Measurements from ENCODE around the gene ABCF2. TPM values are rescaled to one million over a fixed set of nuclear protein-coding genes. Genes with fewer than 3 reads are reported as not detected.

The ABCF2 gene
- total and polyA plus RNA-seq, 10 of the 15 experiments (the other 5 are each of a cell fraction or from before 2014, with no cell fraction given), result 29.3 to 76.3 (median 57.1) TPM

DNA sequence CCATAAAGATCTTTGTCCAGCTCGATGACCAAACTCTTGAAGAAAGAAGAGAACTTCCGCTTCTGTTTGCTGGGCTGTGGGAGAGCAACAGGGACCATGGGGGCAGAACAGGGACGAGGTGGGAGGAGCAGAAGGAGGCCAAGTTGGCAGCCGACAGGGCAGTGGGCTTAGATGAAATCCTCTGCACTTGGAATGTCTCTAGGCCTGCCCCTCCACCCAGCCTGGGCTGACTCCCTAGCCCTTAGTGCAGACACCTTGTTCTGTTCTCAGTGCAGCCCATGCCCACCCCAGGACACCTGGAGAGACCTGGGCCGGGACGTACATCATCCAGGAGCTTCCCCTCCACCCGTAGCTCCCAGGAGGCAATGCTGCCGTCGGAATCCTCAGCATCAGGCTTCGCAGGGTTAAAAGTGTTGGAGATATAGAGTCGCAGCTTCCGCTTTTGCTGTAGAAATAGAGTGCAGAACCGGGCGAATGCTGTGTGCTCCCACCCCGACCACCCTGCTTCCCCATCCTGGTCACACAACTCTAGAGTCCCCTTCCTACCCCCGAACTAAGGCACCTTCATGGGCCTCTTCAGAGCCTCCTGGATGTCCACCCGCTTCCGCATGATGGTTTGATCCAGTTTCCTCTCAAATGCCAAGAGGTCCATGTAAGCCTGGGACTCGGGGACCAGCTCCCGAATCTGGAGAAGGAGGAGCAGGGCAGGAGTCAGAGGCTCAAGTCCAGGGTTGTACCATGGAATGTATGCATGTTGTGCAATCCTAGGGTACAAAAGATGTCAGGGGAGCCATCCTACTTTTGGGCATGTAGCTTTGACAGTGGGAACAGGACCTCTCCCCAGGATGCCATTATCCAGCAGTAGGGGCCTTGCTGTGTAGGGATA lies 15.4 kb upstream of the ABCF2 start (continued):
- TF ChIP-seq, protein P1, sequence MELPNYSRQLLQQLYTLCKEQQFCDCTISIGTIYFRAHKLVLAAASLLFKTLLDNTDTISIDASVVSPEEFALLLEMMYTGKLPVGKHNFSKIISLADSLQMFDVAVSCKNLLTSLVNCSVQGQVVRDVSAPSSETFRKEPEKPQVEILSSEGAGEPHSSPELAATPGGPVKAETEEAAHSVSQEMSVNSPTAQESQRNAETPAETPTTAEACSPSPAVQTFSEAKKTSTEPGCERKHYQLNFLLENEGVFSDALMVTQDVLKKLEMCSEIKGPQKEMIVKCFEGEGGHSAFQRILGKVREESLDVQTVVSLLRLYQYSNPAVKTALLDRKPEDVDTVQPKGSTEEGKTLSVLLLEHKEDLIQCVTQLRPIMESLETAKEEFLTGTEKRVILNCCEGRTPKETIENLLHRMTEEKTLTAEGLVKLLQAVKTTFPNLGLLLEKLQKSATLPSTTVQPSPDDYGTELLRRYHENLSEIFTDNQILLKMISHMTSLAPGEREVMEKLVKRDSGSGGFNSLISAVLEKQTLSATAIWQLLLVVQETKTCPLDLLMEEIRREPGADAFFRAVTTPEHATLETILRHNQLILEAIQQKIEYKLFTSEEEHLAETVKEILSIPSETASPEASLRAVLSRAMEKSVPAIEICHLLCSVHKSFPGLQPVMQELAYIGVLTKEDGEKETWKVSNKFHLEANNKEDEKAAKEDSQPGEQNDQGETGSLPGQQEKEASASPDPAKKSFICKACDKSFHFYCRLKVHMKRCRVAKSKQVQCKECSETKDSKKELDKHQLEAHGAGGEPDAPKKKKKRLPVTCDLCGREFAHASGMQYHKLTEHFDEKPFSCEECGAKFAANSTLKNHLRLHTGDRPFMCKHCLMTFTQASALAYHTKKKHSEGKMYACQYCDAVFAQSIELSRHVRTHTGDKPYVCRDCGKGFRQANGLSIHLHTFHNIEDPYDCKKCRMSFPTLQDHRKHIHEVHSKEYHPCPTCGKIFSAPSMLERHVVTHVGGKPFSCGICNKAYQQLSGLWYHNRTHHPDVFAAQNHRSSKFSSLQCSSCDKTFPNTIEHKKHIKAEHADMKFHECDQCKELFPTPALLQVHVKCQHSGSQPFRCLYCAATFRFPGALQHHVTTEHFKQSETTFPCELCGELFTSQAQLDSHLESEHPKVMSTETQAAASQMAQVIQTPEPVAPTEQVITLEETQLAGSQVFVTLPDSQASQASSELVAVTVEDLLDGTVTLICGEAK (IDR thresholded peaks at IDR 0.05; ENCODE audit: borderline replicate concordance), result no peak
- no peak for TF ChIP-seq SPI1 (IDR thresholded peaks at IDR 0.05; ENCODE audit: borderline replicate concordance, insufficient read depth, low read depth, low read length)
- TF ChIP-seq, protein P2, sequence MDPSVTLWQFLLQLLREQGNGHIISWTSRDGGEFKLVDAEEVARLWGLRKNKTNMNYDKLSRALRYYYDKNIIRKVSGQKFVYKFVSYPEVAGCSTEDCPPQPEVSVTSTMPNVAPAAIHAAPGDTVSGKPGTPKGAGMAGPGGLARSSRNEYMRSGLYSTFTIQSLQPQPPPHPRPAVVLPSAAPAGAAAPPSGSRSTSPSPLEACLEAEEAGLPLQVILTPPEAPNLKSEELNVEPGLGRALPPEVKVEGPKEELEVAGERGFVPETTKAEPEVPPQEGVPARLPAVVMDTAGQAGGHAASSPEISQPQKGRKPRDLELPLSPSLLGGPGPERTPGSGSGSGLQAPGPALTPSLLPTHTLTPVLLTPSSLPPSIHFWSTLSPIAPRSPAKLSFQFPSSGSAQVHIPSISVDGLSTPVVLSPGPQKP (IDR thresholded peaks at IDR 0.05; ENCODE audit: low read depth, low read length), result no peak
- no peak for TF ChIP-seq ZNF24 (IDR thresholded peaks at IDR 0.05)
- TF ChIP-seq ATF7 (IDR thresholded peaks at IDR 0.05; ENCODE audit: low read depth), result no peak
- no peak for TF ChIP-seq NR2F1 (conservative IDR thresholded peaks at IDR 0.05)
- no peak for TF ChIP-seq JUND (IDR thresholded peaks at IDR 0.05; ENCODE audit: low read depth, low read length)
- no peak for TF ChIP-seq BHLHE40 (IDR thresholded peaks at IDR 0.05; ENCODE audit: borderline replicate concordance in 1 of 2, low read depth in 2 of 2, low read length in 1 of 2)
- no peak for TF ChIP-seq ASH2L (IDR thresholded peaks at IDR 0.05; ENCODE audit: borderline replicate concordance, low read depth)
